ENCODE measurements around the gene NTNG2. TPM values are rescaled to one million over a fixed set of nuclear protein-coding genes. Genes with fewer than 3 reads are reported as not detected.

NTNG2 gene
- total and polyA plus RNA-seq, 2 of the 13 experiments (the other 11 are each of a cell fraction or from before 2014, with no cell fraction given): 0.02 to 0.36 TPM

DNA sequence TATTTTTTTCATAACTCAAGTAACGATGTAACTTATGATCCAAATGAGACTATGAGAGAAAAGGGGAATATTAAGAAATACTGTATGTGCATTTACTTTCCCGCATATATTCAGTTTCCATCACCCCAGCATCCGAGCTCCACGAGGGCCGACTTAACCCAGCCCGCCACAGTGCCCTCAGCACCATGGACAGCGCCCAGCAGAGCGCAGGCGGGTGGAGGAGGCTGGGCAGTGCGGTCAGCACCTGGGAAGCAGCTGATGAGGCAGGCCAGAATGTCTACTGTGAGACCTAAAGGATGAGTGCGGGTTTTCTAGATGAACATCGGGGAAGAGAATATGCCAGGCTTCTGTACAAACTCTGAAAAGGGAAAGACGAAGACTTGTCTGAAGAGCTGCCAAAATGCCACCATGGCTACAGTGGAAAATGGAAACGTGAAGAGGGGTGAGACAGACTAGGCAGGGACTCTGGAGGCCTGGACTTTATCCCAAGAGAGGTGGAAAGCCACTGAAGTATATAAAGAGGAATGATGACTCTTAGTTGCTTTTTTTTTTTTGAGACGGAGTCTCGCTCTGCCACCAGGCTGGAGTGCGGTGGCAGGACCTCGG is 47.7 kb upstream of the NTNG2 start (continued):
- TF ChIP-seq ZNF530 (CRISPR knock-in tag; IDR thresholded peaks at IDR 0.05; ENCODE audit: low read depth): peak; percentile 95
- TF ChIP-seq ZNF577 (CRISPR knock-in tag; IDR thresholded peaks at IDR 0.05; ENCODE audit: borderline replicate concordance, low read depth): no peak
- peak; percentile 92; the same call in 1 of the 2 replicates for TF ChIP-seq CENPT (CRISPR knock-in tag; IDR thresholded peaks at IDR 0.05; ENCODE audit: low read depth)
- TF ChIP-seq ZZZ3 (CRISPR knock-in tag; IDR thresholded peaks at IDR 0.05; ENCODE audit: borderline replicate concordance): peak; percentile 35; the same call in 1 of the 2 replicates
- TF ChIP-seq HNRNPUL1 (IDR thresholded peaks at IDR 0.05; ENCODE audit: low read depth, low read length): no peak
- TF ChIP-seq, protein P1, sequence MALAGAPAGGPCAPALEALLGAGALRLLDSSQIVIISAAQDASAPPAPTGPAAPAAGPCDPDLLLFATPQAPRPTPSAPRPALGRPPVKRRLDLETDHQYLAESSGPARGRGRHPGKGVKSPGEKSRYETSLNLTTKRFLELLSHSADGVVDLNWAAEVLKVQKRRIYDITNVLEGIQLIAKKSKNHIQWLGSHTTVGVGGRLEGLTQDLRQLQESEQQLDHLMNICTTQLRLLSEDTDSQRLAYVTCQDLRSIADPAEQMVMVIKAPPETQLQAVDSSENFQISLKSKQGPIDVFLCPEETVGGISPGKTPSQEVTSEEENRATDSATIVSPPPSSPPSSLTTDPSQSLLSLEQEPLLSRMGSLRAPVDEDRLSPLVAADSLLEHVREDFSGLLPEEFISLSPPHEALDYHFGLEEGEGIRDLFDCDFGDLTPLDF (CRISPR knock-in tag; IDR thresholded peaks at IDR 0.05): 0 out of 2 replicates have a peak, but pooled peaks have one; percentile 67
- peak; percentile 96 for TF ChIP-seq CHCHD3 (CRISPR knock-in tag; IDR thresholded peaks at IDR 0.05)
- peak; percentile 94 for TF ChIP-seq ZNF335 (CRISPR knock-in tag; IDR thresholded peaks at IDR 0.05)
- peak; percentile 99 for TF ChIP-seq WIZ (CRISPR knock-in tag; IDR thresholded peaks at IDR 0.05)
- TF ChIP-seq ZNF766 (CRISPR knock-in tag; IDR thresholded peaks at IDR 0.05; ENCODE audit: borderline replicate concordance): peak; percentile 98
- no peak for TF ChIP-seq PLRG1 (conservative IDR thresholded peaks at IDR 0.05)
- TF ChIP-seq U2AF2 (IDR thresholded peaks at IDR 0.05; ENCODE audit: low read depth, low read length): no peak
- TF ChIP-seq, protein P2, sequence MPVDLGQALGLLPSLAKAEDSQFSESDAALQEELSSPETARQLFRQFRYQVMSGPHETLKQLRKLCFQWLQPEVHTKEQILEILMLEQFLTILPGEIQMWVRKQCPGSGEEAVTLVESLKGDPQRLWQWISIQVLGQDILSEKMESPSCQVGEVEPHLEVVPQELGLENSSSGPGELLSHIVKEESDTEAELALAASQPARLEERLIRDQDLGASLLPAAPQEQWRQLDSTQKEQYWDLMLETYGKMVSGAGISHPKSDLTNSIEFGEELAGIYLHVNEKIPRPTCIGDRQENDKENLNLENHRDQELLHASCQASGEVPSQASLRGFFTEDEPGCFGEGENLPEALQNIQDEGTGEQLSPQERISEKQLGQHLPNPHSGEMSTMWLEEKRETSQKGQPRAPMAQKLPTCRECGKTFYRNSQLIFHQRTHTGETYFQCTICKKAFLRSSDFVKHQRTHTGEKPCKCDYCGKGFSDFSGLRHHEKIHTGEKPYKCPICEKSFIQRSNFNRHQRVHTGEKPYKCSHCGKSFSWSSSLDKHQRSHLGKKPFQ (CRISPR knock-in tag; IDR thresholded peaks at IDR 0.05; ENCODE audit: insufficient replicate concordance): peak; percentile 92
- TF ChIP-seq TEAD2 (CRISPR knock-in tag; IDR thresholded peaks at IDR 0.05): peak; percentile 96
- peak; percentile 88 for TF ChIP-seq TBX2 (CRISPR knock-in tag; IDR thresholded peaks at IDR 0.05; ENCODE audit: borderline replicate concordance)
- TF ChIP-seq TBP (CRISPR knock-in tag; IDR thresholded peaks at IDR 0.05): no peak
- peak; percentile 99 for TF ChIP-seq ZNF792 (CRISPR knock-in tag; IDR thresholded peaks at IDR 0.05)
- TF ChIP-seq, protein P3, sequence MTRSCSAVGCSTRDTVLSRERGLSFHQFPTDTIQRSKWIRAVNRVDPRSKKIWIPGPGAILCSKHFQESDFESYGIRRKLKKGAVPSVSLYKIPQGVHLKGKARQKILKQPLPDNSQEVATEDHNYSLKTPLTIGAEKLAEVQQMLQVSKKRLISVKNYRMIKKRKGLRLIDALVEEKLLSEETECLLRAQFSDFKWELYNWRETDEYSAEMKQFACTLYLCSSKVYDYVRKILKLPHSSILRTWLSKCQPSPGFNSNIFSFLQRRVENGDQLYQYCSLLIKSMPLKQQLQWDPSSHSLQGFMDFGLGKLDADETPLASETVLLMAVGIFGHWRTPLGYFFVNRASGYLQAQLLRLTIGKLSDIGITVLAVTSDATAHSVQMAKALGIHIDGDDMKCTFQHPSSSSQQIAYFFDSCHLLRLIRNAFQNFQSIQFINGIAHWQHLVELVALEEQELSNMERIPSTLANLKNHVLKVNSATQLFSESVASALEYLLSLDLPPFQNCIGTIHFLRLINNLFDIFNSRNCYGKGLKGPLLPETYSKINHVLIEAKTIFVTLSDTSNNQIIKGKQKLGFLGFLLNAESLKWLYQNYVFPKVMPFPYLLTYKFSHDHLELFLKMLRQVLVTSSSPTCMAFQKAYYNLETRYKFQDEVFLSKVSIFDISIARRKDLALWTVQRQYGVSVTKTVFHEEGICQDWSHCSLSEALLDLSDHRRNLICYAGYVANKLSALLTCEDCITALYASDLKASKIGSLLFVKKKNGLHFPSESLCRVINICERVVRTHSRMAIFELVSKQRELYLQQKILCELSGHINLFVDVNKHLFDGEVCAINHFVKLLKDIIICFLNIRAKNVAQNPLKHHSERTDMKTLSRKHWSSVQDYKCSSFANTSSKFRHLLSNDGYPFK (CRISPR knock-in tag; IDR thresholded peaks at IDR 0.05; ENCODE audit: borderline replicate concordance): peak; percentile 74; the same call in 1 of the 2 replicates
- no peak for TF ChIP-seq EP300 (IDR thresholded peaks at IDR 0.05; ENCODE audit: low read depth in 2 of 2, low read length in 2 of 2)
- peak; percentile 62; the same call in 1 of the 2 replicates for TF ChIP-seq EP300 (CRISPR knock-in tag; IDR thresholded peaks at IDR 0.05; ENCODE audit: borderline replicate concordance)
- TF ChIP-seq ZKSCAN1 (IDR thresholded peaks at IDR 0.05; ENCODE audit: low read length): no peak
- TF ChIP-seq, protein P4, sequence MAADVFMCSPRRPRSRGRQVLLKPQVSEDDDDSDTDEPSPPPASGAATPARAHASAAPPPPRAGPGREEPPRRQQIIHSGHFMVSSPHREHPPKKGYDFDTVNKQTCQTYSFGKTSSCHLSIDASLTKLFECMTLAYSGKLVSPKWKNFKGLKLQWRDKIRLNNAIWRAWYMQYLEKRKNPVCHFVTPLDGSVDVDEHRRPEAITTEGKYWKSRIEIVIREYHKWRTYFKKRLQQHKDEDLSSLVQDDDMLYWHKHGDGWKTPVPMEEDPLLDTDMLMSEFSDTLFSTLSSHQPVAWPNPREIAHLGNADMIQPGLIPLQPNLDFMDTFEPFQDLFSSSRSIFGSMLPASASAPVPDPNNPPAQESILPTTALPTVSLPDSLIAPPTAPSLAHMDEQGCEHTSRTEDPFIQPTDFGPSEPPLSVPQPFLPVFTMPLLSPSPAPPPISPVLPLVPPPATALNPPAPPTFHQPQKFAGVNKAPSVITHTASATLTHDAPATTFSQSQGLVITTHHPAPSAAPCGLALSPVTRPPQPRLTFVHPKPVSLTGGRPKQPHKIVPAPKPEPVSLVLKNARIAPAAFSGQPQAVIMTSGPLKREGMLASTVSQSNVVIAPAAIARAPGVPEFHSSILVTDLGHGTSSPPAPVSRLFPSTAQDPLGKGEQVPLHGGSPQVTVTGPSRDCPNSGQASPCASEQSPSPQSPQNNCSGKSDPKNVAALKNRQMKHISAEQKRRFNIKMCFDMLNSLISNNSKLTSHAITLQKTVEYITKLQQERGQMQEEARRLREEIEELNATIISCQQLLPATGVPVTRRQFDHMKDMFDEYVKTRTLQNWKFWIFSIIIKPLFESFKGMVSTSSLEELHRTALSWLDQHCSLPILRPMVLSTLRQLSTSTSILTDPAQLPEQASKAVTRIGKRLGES (CRISPR knock-in tag; IDR thresholded peaks at IDR 0.05; ENCODE audit: borderline replicate concordance): peak; percentile 97

Data from HepG2 (cell line).